Measurements from ENCODE around the gene FOXO3. TPM values are rescaled to one million over a fixed set of nuclear protein-coding genes. Genes with fewer than 3 reads are reported as not detected.
"Not testable (repeated sequence)": the region's sequence is repeated elsewhere in the genome, so short reads cannot be mapped to it uniquely, and the experiment has no call there.

The FOXO3 gene
- total and polyA plus RNA-seq, 2 of the 13 experiments (the other 11 are each of a cell fraction or from before 2014, with no cell fraction given): 16.0 to 22.5 TPM

DNA sequence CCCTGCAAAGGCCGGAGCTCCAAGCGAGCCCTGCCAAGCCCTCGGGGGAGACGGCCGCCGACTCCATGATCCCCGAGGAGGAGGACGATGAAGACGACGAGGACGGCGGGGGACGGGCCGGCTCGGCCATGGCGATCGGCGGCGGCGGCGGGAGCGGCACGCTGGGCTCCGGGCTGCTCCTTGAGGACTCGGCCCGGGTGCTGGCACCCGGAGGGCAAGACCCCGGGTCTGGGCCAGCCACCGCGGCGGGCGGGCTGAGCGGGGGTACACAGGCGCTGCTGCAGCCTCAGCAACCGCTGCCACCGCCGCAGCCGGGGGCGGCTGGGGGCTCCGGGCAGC, 561 bp downstream of the FOXO3 start:
- H3K27ac ChIP-seq (ENCODE audit: extremely low read length, insufficient read depth, low read length); H3K9me3 ChIP-seq (ENCODE audit: low read length); DNase-seq (ENCODE audit: low spot score); CTCF ChIA-PET (ENCODE audit: low intra/inter-chr PET ratio, low total read pairs); H3K36me3 ChIP-seq (replicated peaks in 1 of 2; ENCODE audit: control insufficient read depth in 1 of 2, insufficient read depth in 2 of 2, low read length in 2 of 2); BruUV-seq (replicated peaks); ATAC-seq; H3K27me3 ChIP-seq (ENCODE audit: control insufficient read depth in 1 of 2, insufficient read depth in 2 of 2, low read length in 2 of 2); H2AFZ ChIP-seq (ENCODE audit: low read length); FAIRE-seq: not testable (repeated sequence)
- TF ChIP-seq ZNF777 (CRISPR knock-in tag; IDR thresholded peaks at IDR 0.05) (peak; percentile 36), AGO2 (optimal IDR thresholded peaks at IDR 0.05; ENCODE audit: low read depth, low read length) (peak; percentile 62), RBFOX2 (IDR thresholded peaks at IDR 0.05; ENCODE audit: low read depth, low read length) (peak; percentile 60; the same call in 1 of the 2 replicates), ZNF674 (CRISPR knock-in tag; IDR thresholded peaks at IDR 0.05; ENCODE audit: low read depth) (0 out of 2 replicates have a peak, but pooled peaks have one; percentile 9)
- TF ChIP-seq, protein P1, sequence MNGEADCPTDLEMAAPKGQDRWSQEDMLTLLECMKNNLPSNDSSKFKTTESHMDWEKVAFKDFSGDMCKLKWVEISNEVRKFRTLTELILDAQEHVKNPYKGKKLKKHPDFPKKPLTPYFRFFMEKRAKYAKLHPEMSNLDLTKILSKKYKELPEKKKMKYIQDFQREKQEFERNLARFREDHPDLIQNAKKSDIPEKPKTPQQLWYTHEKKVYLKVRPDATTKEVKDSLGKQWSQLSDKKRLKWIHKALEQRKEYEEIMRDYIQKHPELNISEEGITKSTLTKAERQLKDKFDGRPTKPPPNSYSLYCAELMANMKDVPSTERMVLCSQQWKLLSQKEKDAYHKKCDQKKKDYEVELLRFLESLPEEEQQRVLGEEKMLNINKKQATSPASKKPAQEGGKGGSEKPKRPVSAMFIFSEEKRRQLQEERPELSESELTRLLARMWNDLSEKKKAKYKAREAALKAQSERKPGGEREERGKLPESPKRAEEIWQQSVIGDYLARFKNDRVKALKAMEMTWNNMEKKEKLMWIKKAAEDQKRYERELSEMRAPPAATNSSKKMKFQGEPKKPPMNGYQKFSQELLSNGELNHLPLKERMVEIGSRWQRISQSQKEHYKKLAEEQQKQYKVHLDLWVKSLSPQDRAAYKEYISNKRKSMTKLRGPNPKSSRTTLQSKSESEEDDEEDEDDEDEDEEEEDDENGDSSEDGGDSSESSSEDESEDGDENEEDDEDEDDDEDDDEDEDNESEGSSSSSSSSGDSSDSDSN (CRISPR knock-in tag; IDR thresholded peaks at IDR 0.05): peak; percentile 40; the same call in 1 of the 2 replicates
- TF ChIP-seq, protein P2, sequence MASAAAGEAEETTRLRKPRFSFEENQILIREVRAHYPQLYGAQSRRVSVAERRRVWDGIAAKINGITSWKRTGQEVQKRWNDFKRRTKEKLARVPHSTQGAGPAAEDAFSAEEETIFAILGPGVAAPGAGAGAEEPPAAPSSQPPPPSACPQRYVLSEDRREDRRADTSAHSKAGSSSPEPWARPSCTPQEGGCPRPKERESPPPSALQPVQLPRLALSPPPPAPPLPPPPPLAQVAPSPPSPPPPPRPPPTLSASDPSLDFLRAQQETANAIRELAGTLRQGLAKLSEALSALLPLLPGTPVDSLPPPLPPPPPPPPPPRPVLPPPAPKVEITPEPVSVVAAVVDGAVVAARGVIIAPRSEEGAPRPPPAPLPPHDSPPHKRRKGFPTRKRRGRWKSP (CRISPR knock-in tag; IDR thresholded peaks at IDR 0.05): 0 out of 2 replicates have a peak, but pooled peaks have one; percentile 11
- Histone ChIP-seq H3K4me1 (ENCODE audit: insufficient read depth, low read length) (peaks cover 53% of the 10 kb centered on the region), H3K4me2 (ENCODE audit: low read depth, low read length) (peak overlapping the region; percentile 94), H4K20me1 (ENCODE audit: insufficient read depth, low read length) (peaks cover 37% of the 10 kb centered on the region), H3K4me3 (replicated peaks in 1 of 3; ENCODE audit: insufficient read depth in 1 of 3, low read depth in 2 of 3, low read length in 3 of 3) (peak overlapping the region; percentile 81 to 99 (median 90); a peak in 5 of 6 replicates), H3K9ac (ENCODE audit: insufficient read depth, low read depth, low read length) (peak overlapping the region; percentile 79), H3K79me2 (ENCODE audit: insufficient read depth, low read length) (peaks cover 48% of the 10 kb centered on the region)
- intact Hi-C loops (cut with micrococcal nuclease; ENCODE audit: unreplicated experiment): loop anchor here (10.0 kb wide), 1 partner anchor 154 kb away; no protein-coding TSS in a partner anchor
- POLR2A ChIA-PET: interaction anchor here (1.3 to 1.7 kb wide), 4 partner anchors 12 to 533 kb away, joined by 3 to 8 read pairs (median 4); partner anchors contain the start of genes CEP57L1 and SESN1
- in situ Hi-C loops (cut with HindIII; ENCODE audit: extremely low pct_ligation_motif_present, low pct_unique_long_range_greater_than_20kb): loop anchor here (5.0 kb wide), 1 partner anchor 221 kb away; no protein-coding TSS in a partner anchor
- no CpG with 5 or more reads among the region's 40 CpGs for WGBS (ENCODE audit: low lambda C conversion rate)
